CD14-positive monocyte (primary cell): ENCODE data around the gene CCDC70. TPM values are rescaled to one million over a fixed set of nuclear protein-coding genes. Genes with fewer than 3 reads are reported as not detected.

Source experiments
- DNase-seq, 3 donors: peaks; one replicate each; pipeline ENCODE4 v3.0.0-alpha.2; 2011 to 2022
- H2AFZ ChIP-seq: 2 replicates; pipeline ENCODE4 v1.6.0; 2012; ENCODE audit warnings: mild to moderate bottlenecking, low read depth, low read length, inconsistent platforms; ENCODE audit not compliant: insufficient read depth, poor library complexity, severe bottlenecking
- H3K27ac ChIP-seq, 2 donors: 1 replicate in 1 of 2; 2 replicates in 1 of 2; pipeline ENCODE4 v1.5.1; 2012 to 2013; ENCODE audit warnings: low read length in 2 of 2, control low read depth in 1 of 2, inconsistent platforms in 1 of 2, low read depth in 1 of 2, mild to moderate bottlenecking in 1 of 2
- H3K27me3 ChIP-seq, 2 donors: one replicate each; pipeline versions ENCODE4 v1.6.0 to v1.6.1; 2011 to 2013; ENCODE audit warnings: low read length in 2 of 2; ENCODE audit not compliant: control insufficient read depth in 2 of 2, insufficient read depth in 2 of 2
- H3K36me3 ChIP-seq, 2 donors: replicated peaks in 1 of 2; 1 replicate in 1 of 2; 2 replicates in 1 of 2; pipeline versions ENCODE4 v1.5.1 to v1.6.1; 2012 to 2013; ENCODE audit warnings: low read length in 2 of 2, control low read depth in 1 of 2, inconsistent platforms in 1 of 2, mild to moderate bottlenecking in 1 of 2; ENCODE audit not compliant: insufficient read depth in 2 of 2, control insufficient read depth in 1 of 2
- H3K4me1 ChIP-seq, 2 donors: 1 replicate in 1 of 2; 2 replicates in 1 of 2; pipeline versions ENCODE4 v1.5.1 to v1.6.1; 2012 to 2013; ENCODE audit warnings: low read length in 2 of 2, control low read depth in 1 of 2, inconsistent platforms in 1 of 2, mild to moderate bottlenecking in 1 of 2, moderate library complexity in 1 of 2; ENCODE audit not compliant: insufficient read depth in 2 of 2, control insufficient read depth in 1 of 2
- H3K4me2 ChIP-seq: replicated peaks from 2 replicates; pipeline ENCODE3; 2012; ENCODE audit warnings: low read length, moderate library complexity, mild to moderate bottlenecking; ENCODE audit not compliant: poor library complexity, severe bottlenecking; ENCODE audit errors: extremely low read depth
- H3K4me3 ChIP-seq, 3 experiments: fragments of 200-600 bp in 1 of 3; sonication (generic) in 1 of 3; replicated peaks in 1 of 3; 1 replicate in 2 of 3; 2 replicates in 1 of 3; pipeline ENCODE4 v1.5.1; 2011 to 2013; ENCODE audit warnings: low read length in 3 of 3, mild to moderate bottlenecking in 3 of 3, control low read depth in 2 of 3, low read depth in 2 of 3, inconsistent platforms in 1 of 3, moderate library complexity in 1 of 3
- H3K79me2 ChIP-seq: 2 replicates; pipeline ENCODE4 v1.6.0; 2012; ENCODE audit warnings: mild to moderate bottlenecking, control low read depth, inconsistent platforms, low read length, moderate library complexity; ENCODE audit not compliant: insufficient read depth
- H3K9ac ChIP-seq: 2 replicates; pipeline ENCODE4 v1.6.0; 2017; ENCODE audit warnings: low read length, mild to moderate bottlenecking; ENCODE audit not compliant: insufficient read depth, poor library complexity, severe bottlenecking
- H3K9me3 ChIP-seq, 2 donors: replicated peaks in 1 of 2; 1 replicate in 1 of 2; 2 replicates in 1 of 2; pipeline versions ENCODE4 v1.5.1 to v1.6.1; 2012 to 2013; ENCODE audit warnings: low read length in 2 of 2, control low read depth in 1 of 2; ENCODE audit not compliant: control insufficient read depth in 1 of 2, insufficient read depth in 1 of 2
- H4K20me1 ChIP-seq: 2 replicates; pipeline ENCODE4 v1.6.0; 2012; ENCODE audit warnings: mild to moderate bottlenecking, low read length, control low read depth, moderate library complexity; ENCODE audit not compliant: insufficient read depth
- H3K27ac Mint-ChIP-seq, 7 donors: one replicate each; pipeline ENCODE4 v1.8.0; 2020; ENCODE audit warnings: mild to moderate bottlenecking in 7 of 7, mixed read lengths in 7 of 7, moderate library complexity in 6 of 7, inconsistent platforms in 2 of 7
- H3K27me3 Mint-ChIP-seq, 3 donors: one replicate each; pipeline ENCODE4 v1.8.0; 2021 to 2022; ENCODE audit warnings: low read depth in 3 of 3, mild to moderate bottlenecking in 3 of 3, mixed read lengths in 3 of 3, moderate library complexity in 3 of 3, inconsistent platforms in 1 of 3
- H3K36me3 Mint-ChIP-seq, 2 donors: one replicate each; pipeline ENCODE4 v1.8.0; 2020; ENCODE audit warnings: mixed read lengths in 2 of 2, inconsistent platforms in 1 of 2, mild to moderate bottlenecking in 1 of 2
- H3K4me1 Mint-ChIP-seq: one replicate; pipeline ENCODE4 v1.8.0; 2020; ENCODE audit warnings: mild to moderate bottlenecking, mixed read lengths
- H3K4me3 Mint-ChIP-seq, 2 donors: one replicate each; pipeline ENCODE4 v1.8.0; 2020; ENCODE audit warnings: mild to moderate bottlenecking in 2 of 2, mixed read lengths in 2 of 2, moderate library complexity in 1 of 2
- H3K9me3 Mint-ChIP-seq, 7 donors: one replicate each; pipeline ENCODE4 v1.8.0; 2020 to 2022; ENCODE audit warnings: mixed read lengths in 7 of 7, mild to moderate bottlenecking in 6 of 7, moderate library complexity in 6 of 7, inconsistent platforms in 2 of 7
- CTCF ChIP-seq: fragments of 200-600 bp; IDR thresholded peaks from one replicate; pipeline ENCODE4 v1.8.0; 2022; ENCODE audit warnings: antibody characterized with exemption, mild to moderate bottlenecking
- WGBS: methylation state at CpG from one replicate; pipeline ENCODE4 v1.1.5; 2013; ENCODE audit warnings: missing lambda C conversion rate; ENCODE audit not compliant: insufficient coverage; 5-methylcytosine and 5-hydroxymethylcytosine counted together
- intact Hi-C, 2 donors: fragments of 100-400 bp; cut with micrococcal nuclease; formaldehyde crosslinking; loops; one replicate each; pipeline versions ENCODE4 v1.15.0 to v1.15.1; 2023
- polyA plus RNA-seq, 3 donors: library from polyadenylated mRNA; depleted of rRNA in 1 of 3; unstranded in 2 of 3; stranded (reverse) in 1 of 3; fragments of 300-500 nt in 2 of 3; fragments of >200 nt in 1 of 3; fragmentation: Illumina TruSeq in 2 of 3; gene quantifications; 1 replicate in 2 of 3; 2 replicates in 1 of 3; pipeline ENCODE4 v1.2.3, GENCODE V29; 2012 to 2021

The CCDC70 gene
- polyA plus RNA-seq, 3 donors, result not detected

DNA sequence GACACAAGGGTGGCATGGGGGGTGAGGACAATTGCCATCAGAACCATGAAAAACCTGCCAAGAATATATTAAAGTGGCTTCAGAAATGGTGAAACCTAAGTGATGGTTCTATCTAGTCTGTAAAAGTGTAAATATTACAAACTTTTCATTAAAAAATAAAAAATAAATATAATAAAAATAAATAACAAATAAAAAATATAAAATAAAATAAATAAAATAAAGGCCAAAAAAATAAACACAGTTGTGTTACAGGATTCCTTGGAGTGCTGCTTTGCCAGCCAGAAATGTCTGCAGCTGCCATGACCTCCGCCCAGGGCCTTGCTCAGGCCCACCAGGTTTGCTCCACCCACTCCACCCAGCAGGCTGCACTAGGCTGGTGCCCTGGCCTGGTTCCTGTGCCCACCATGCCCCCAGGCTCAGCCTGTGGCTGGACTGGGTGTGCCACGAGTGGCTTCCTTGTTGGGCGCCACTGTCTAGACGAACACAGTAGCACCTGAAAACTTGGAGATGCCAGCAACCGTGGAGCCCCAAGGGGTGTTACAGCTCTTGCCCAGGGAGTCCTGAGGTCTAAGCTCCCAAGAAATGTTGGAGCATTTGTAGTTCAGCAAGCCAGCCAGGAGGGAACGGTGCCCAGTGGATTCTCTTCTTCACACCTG is 20.9 kb downstream of the CCDC70 start:
- peaks cover 10 to 16% (median 14%) of the 10 kb centered on the region in 7 donors for H3K9me3 Mint-ChIP-seq
- H2AFZ ChIP-seq, result no peak overlapping the region

DNA sequence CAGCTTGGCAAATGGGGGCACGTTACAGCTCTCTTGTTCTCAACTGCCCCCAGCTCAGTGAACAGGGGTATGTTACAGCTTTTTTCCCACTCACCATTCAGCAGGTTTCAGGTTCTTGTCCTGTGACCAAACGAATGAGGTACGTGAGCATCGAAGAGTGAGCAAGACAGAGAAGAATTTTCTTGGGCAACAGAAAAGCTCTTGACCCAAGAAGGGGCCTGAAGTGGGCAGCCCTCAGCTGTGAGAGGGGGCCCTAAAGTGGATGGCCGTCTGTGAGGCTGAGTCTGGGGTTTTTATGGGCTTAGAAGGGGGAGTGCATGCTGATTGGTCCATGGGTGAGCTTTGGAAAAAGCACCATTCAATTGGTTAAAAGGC is 21.4 kb downstream of the CCDC70 start:
- Histone ChIP-seq H3K27me3 (no peaks in the 10 kb centered on the region), H3K4me3 (no peak overlapping the region), H3K36me3 (no peaks in the 10 kb centered on the region), H2AFZ (no peak overlapping the region), H4K20me1 (no peaks in the 10 kb centered on the region), H3K79me2 (no peaks in the 10 kb centered on the region), H3K27ac (no peak overlapping the region), H3K9ac (no peak overlapping the region), H3K9me3 (peaks cover 8 to 14% of the 10 kb centered on the region in 2 donors), H3K4me1 (no peaks in the 10 kb centered on the region), H3K4me2 (no peak overlapping the region)
- no peak for DNase-seq
- peaks cover 10 to 16% (median 14%) of the 10 kb centered on the region in 7 donors for H3K9me3 Mint-ChIP-seq
- no peak overlapping the region for H3K4me3 Mint-ChIP-seq
- H3K27ac Mint-ChIP-seq, result no peak overlapping the region
- H3K4me1 Mint-ChIP-seq, result no peaks in the 10 kb centered on the region
- H3K36me3 Mint-ChIP-seq, result no peaks in the 10 kb centered on the region
- H3K27me3 Mint-ChIP-seq, result no peaks in the 10 kb centered on the region
- intact Hi-C loops, result no loop called here
- TF ChIP-seq CTCF, result no peak
- 42% methylated on average over 2 of the region's 5 CpGs for WGBS

More for the DNA sequence above, 20.9 kb downstream of the CCDC70 start:
- Histone ChIP-seq H3K4me1 (no peaks in the 10 kb centered on the region), H4K20me1 (no peaks in the 10 kb centered on the region), H3K4me3 (no peak overlapping the region), H3K79me2 (no peaks in the 10 kb centered on the region), H3K27ac (no peak overlapping the region), H3K36me3 (no peaks in the 10 kb centered on the region), H3K27me3 (no peaks in the 10 kb centered on the region), H3K9ac (no peak overlapping the region), H3K9me3 (peaks cover 8 to 14% of the 10 kb centered on the region in 2 donors), H3K4me2 (no peak overlapping the region)
- Mint-ChIP-seq H3K4me1 (no peaks in the 10 kb centered on the region), H3K27me3 (no peaks in the 10 kb centered on the region), H3K4me3 (no peak overlapping the region), H3K36me3 (no peaks in the 10 kb centered on the region), H3K27ac (no peak overlapping the region)
- TF ChIP-seq CTCF, result no peak
- intact Hi-C loops, result no loop called here
- 97% methylated on average over 6 of the region's 6 CpGs for WGBS
- no peak for DNase-seq
